HCEC 1CT (cell line): ENCODE measurements around the gene ZSWIM9.

Source experiments
- DNase-seq: peaks from one replicate; pipeline ENCODE4 v3.0.0-alpha.2; 2017

Gene ZSWIM9

GRCh38 chr19:48176226-48176625 lies 5.7 kb downstream of the ZSWIM9 start:
- no peak for DNase-seq

GRCh38 chr19:48181505-48181904 lies 11.0 kb downstream of the ZSWIM9 start:
- no peak for DNase-seq

- no peak for DNase-seq
Observed at GRCh38 chr19:48182434-48182833, 12.0 kb downstream of the ZSWIM9 start.

GRCh38 chr19:48183356-48183755 lies 12.9 kb downstream of the ZSWIM9 start:
- no peak for DNase-seq

GRCh38 chr19:48186015-48186414 lies 15.5 kb downstream of the ZSWIM9 start:
- DNase-seq = no peak

- DNase-seq = no peak
Observed at GRCh38 chr19:48186541-48186991, 16.1 kb downstream of the ZSWIM9 start.

- no peak for DNase-seq
Observed at GRCh38 chr19:48190288-48190884, 19.9 kb downstream of the ZSWIM9 start.

- DNase-seq = no peak
Observed at GRCh38 chr19:48190885-48191284, 20.4 kb downstream of the ZSWIM9 start.

GRCh38 chr19:48192750-48193149 lies 22.3 kb downstream of the ZSWIM9 start:
- no peak for DNase-seq

GRCh38 chr19:48194041-48194843 lies 23.8 kb downstream of the ZSWIM9 start:
- no peak for DNase-seq

- no peak for DNase-seq
Observed at GRCh38 chr19:48194844-48195830, 24.7 kb downstream of the ZSWIM9 start.

- DNase-seq = no peak
Observed at GRCh38 chr19:48196321-48196763, 25.9 kb downstream of the ZSWIM9 start.

GRCh38 chr19:48196933-48197665 lies 26.6 kb downstream of the ZSWIM9 start:
- DNase-seq = no peak

- DNase-seq = no peak
Observed at GRCh38 chr19:48203222-48203793, 32.8 kb downstream of the ZSWIM9 start.

GRCh38 chr19:48203794-48204628 lies 33.5 kb downstream of the ZSWIM9 start:
- DNase-seq = peak; percentile 93

GRCh38 chr19:48206397-48207093 lies 36.1 kb downstream of the ZSWIM9 start:
- DNase-seq = no peak

GRCh38 chr19:48210005-48210404 lies 39.5 kb downstream of the ZSWIM9 start:
- no peak for DNase-seq

- no peak for DNase-seq
Observed at GRCh38 chr19:48213959-48214358, 43.5 kb downstream of the ZSWIM9 start.

GRCh38 chr19:48216933-48217332 lies 46.5 kb downstream of the ZSWIM9 start:
- no peak for DNase-seq

- DNase-seq = peak; percentile 1
Observed at GRCh38 chr19:48218997-48219396, 48.5 kb downstream of the ZSWIM9 start.
